Superior temporal gyrus (tissue), 1 donor: ENCODE data around the gene GNG3.
"Not testable (repeated sequence)": the region's sequence is repeated elsewhere in the genome, so short reads cannot be mapped to it uniquely, and the experiment has no call there.

Experiments used
- DNase-seq: peaks from one replicate; pipeline ENCODE4 v3.0.0-alpha.2; 2016; ENCODE audit errors: extremely low spot score

GNG3 gene

DNA sequence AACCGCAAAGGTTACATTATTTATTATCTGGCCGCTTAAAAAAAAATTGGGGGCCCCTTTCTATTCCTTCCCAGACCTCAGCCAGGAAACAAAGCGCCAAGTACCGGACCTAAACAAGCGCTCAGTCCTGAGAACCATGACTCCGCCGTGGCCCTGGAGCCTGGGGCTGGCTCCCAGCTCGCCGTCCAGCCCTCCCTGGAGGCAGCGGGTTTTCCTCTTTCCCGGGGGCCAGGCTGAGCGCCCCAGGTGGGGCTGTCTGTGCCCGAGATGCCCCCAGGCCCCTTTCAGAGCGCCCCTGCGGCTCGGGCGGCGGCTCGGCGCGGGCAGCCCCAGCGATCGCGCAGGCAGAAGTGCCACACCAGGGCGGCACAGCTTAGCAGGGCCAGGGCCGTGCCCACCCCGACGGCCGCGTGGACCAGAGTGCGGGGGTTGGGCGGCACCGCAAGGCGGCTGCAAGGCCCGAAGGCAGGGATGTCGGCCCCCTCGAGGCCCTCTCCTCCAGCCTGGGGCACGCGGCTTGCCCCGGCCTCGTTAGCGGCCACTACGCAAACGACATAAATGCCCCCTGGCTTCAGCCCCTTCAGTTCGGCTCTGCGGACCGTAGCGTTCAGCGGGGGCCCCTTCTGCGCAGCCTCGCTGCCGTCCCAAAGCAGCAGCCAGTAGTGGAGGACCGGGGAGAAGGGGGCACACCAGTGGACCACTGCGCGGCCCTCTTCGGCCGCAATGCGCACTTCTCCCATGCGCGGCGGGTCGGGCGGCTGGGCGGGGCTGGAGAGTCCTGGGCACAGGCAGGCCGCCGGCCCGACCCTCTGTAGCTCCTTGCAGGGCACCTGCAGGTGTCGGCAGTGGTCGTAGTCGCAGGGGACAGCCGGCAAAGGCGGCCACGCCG, 19.7 kb upstream of the GNG3 start:
- no peak for DNase-seq

DNA sequence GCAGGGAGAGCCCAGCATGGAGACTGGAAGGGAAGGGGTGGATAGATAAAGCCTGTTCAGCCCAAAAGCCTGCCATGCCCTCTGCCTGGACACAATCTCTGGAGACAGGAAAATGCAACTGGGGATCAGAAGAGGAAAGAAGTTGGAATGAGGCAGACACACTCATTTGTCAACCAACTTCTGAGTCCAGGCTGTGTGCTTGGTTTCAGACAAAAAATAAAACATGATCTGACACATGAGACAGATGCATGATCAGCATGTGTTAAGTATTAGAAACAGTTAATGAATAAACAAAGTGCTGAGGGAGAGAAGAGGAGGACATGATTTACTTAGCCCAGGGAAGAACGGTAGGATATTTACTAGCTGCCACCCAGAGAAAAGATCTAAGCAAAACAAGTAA, 19.0 kb upstream of the GNG3 start:
- DNase-seq: no peak

- no peak for DNase-seq
These were observed 17.9 kb upstream of the GNG3 start, which contains the start of gene LRRN4CL for GRCh38 chr11:62689421-62690183. Gene LRRN4CL (minus strand): TSS chr11:62689530. CDS start chr11:62688508, 1,022 bp downstream.

GRCh38 chr11:62693624-62694023, 13.9 kb upstream of the GNG3 start:
- DNase-seq: not testable (repeated sequence)

GRCh38 chr11:62694455-62695167, 12.9 kb upstream of the GNG3 start:
- DNase-seq: peak; percentile 88

GRCh38 chr11:62702246-62702645, 5.2 kb upstream of the GNG3 start:
- DNase-seq: no peak

- DNase-seq: not testable (repeated sequence)
These were observed 3.6 kb upstream of the GNG3 start for GRCh38 chr11:62703921-62704320.

- no peak for DNase-seq
These were observed 2.1 kb upstream of the GNG3 start for GRCh38 chr11:62705413-62705812.

- peak; percentile 94 for DNase-seq
These were observed 1.3 kb upstream of the GNG3 start for GRCh38 chr11:62705880-62706849.

DNA sequence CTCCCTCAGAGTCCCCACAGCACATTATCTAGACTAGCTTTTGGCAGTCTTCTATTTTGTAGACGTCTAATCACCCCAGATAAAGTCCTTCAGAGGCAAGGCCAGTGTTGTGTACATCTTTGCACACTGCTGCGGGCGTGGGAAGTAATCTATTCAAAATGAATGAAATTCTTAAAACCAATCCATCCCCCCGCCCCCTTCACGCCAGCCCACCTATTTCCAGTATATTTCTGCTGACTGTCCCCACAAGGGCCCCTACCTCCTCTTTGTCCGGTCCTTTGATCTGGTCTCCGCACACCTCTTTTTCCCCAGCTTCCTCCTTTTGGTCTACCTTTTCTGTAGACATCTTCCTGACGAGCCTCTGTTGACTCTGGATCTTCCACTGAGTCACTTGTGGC, 627 bp upstream of the GNG3 start:
- no peak for DNase-seq

DNA sequence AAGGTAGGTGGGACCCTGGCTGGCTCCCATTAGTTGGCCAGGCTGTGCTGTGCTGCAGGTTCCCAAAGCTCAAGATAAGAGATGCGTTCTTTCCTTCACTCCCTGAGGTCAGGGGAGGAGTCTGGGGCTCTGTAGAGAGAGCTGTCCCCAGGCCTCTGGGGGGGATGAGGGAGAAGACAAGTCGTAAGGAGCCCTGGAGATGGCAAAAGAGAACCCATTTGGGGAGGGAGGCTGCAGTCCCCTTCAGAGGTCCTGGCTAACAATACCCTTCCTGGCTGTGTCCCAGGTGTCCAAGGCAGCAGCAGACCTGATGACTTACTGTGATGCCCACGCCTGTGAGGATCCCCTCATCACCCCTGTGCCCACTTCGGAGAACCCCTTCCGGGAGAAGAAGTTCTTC, 916 bp downstream of the GNG3 start:
- DNase-seq: peak; percentile 26

DNA sequence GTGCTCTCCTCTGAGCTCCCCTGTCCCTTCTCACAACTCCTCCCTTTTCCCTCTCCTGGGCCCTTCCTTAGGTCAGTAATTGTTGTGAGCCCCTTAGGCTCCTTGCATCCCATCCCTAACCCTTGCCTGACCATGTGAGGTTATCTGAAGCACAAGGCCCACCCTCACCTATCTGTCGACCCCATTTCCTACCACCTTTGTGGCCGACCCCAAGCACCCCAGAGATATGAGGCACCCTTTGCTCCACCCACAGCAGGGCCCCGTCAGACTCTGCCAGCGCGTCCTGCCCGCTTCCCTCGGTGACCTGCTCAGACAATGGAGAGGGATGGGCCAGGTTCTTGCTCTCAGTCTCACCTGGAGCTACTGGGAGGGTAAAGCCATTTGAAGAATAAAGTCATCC, 1.3 kb downstream of the GNG3 start:
- no peak for DNase-seq

DNA sequence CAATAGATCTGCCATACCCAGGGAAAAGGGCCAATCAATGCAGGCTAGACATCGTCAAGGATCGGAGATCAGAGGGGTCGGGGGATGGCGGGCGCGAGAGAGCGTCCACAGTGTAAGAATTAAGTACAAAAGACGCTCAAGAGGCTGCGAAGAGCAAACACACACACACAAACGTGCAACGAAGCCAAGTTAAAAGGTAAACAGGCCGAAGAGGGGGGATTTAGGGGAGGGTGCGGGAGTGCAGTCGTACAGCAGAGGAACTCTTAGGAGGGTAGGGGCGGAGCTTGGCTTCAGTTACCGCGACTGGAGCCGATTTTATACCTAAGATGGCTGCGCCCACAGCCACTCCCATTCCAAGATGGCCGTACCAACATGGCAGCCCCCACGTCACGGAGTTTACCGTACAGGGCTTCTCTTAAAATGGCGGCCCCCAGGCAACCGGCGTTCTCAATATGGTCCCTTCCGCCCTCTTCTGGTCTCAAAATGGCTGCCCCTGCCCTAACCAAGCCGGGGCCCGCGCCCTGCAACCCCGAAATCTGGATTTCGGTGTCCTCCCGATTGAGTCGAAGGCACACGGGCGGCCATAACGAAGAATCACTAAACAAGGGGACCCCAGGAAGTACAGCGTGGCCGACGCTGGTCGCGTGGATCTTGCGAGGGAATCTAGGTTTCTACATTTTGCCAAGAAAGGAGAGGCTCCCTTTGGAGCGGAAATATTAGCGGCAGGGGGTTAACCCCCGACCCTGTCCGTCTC, 1.9 kb downstream of the GNG3 start:
- peak; percentile 99 for DNase-seq

GRCh38 chr11:62710001-62710345, 2.5 kb downstream of the GNG3 start:
- no peak for DNase-seq

- DNase-seq: no peak
These were observed 4.9 kb downstream of the GNG3 start for GRCh38 chr11:62712276-62712812.

- peak; percentile 3 for DNase-seq
These were observed 5.4 kb downstream of the GNG3 start for GRCh38 chr11:62712861-62713260.

DNA sequence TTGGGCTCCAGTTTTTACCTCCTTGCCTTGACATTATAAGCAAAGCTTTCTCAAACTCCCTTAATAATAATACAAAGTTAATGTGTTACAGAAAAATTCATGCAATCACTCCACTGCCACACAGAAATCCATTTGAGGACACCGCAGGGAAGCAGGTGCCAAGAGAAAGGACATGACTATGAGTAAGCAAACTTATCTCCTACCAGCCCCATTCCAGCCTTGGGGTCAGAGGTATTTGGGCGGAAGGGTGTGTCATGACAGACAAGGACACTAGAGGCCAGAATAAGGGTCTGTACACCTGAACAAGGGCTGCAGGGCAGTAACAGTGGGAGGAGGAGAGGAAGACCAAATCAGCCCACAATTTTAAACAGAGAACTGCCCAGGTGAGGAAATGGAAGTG, 5.9 kb downstream of the GNG3 start:
- DNase-seq: no peak

GRCh38 chr11:62715150-62716130, 8.0 kb downstream of the GNG3 start:
- no peak for DNase-seq

DNA sequence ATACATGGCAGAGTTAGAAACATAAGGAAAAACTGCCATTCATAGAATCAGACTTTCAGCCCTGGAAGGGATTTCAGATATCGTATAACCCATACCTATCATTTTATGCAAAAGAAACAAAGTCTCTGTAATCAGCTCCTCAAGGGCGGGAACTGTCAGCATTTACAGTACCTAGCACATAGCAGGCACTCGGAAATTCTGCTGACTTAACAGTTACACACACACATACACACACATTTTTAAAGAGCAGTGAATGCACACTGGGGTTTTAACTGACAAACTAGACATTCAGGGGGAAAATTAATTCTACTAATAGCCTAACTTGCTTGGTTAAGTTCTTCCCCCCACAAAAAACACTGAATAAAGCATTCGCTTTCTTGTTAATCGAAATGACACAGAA, 8.7 kb downstream of the GNG3 start:
- DNase-seq: no peak
